Endometrial microvascular endothelial cells (primary cell): Measurements from ENCODE around the gene SPG7. TPM values are rescaled to one million over a fixed set of nuclear protein-coding genes. Genes with fewer than 3 reads are reported as not detected.
"Not testable (repeated sequence)": the region's sequence is repeated elsewhere in the genome, so short reads cannot be mapped to it uniquely, and the experiment has no call there.

Experiments used
- in situ Hi-C: cut with HindIII; loops from 2 replicates; pipeline ENCODE4 v1.10.0; 2017; ENCODE audit warnings: low sequenced_read_pairs, low pct_unique_long_range_greater_than_20kb; ENCODE audit errors: inconsistent ontology term
- total RNA-seq: library from RNA; depleted of rRNA; stranded (reverse); fragments of >200 nt; gene quantifications from one replicate; pipeline ENCODE4 v1.2.3, GENCODE V29; 2015; ENCODE audit errors: inconsistent ontology term

The SPG7 gene
- total RNA-seq, 1 donor from 2014 or later = 67.8 TPM

DNA sequence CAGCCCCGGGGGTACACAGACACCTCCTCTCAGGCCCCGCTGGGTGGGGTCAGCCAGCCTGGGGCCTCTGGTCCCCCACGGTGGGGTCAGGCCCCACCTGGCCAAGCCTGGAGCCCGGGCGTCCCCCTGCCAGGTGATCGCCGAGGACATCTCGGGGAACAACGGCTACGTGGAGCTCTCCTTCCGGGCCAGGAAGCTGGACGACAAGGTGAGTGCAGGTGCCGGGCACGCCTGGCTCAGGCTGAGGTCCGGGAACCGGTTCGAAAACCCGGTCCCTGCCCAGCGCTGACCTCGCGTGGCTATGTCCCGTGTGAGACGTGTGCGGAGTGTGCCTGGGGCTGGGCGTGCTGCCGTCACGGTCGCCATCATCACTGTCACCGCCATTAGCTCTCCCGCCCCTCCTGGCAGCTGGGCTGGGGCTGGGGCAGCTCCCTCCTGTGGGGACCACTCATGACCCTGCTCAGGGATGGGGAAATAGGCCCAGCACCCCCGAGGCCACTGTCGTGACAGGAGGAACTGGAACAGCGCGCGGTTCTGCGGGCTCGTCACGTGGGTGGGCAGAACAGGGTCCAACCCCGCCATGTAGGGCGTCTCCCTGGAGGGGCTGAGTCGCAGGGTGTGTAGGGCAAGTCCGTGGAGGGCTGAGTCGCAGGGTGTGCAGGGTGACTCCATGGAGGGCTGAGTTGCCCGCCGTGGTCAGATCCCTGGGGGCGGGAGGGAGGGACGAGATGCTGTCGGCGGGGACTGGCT is 75.9 kb downstream of the SPG7 start:
- in situ Hi-C loops = no loop called here

DNA sequence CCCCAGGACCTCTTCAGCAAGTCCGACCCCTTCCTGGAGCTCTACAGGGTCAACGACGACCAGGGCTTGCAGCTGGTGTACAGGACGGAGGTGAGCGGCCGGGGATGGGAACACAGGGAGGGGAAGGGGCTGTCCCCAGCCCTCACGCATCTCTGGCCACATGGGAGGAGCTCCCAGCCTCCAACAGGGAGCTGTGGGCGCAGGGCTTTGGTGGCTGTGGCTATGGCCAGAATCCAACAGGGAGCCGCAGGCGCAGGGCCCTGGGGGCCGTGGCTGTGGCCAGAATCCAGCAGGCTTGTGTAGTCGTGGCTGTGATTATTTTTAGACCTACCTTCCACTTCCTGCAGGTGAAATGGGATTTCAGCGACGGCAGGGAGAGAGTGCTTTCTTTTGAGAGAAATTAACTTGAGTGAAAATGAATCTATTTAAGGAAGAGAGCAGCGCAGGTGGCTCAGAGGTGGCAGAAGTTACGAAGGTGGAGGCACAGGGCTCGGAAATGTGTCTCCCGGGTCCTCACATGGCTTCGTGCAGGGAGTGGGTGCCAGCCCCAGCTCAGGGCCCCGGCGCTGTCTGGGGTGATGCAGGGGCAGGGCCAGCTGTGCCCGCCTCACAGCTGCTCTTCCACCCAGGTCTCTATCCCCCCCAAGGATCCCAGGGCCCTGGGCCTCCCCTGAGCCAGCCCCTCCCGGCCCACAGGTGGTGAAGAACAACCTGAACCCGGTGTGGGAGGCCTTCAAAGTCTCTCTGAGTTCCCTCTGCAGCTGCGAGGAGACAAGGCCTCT is 76.8 kb downstream of the SPG7 start:
- in situ Hi-C loops = no loop called here

DNA sequence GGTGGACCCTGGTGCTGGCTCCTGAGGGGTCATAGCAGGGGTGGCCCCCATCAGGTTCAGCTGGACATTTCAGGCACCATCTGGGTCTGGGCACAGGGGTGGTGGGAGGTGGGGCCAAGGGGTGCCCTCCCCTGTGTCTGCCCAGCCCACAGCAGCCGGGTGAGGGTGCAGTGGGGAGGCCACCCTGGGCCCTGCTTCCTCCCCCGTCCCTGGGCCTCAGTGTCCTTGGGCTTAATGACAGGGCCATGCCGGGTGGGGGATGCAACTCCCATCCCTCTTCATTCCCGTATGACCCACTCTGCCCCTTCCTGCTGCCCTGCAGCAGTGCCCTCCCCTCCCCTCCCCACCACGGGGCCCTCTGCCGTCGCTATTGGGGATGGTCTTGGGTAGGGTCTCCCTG is 78.0 kb downstream of the SPG7 start:
- in situ Hi-C loops = no loop called here

DNA sequence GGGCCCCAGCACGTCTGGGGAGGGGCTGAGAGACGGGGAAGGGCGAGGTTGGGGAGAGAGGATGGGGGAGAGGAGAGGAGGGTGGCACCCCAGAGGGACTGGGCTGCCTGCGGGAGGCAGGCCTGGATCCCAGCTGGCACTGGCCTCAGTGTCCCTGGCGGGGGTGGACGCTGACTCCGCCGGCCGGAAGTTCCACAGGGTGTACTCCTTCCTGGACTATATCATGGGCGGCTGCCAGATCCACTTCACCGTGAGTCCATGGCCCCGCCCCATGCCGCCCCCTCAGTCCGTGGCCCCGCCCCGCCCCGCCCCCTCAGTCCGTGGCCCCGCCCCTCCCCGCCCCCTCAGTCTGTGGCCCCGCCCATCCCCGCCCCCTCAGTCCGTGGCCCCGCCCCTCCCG is 78.7 kb downstream of the SPG7 start:
- in situ Hi-C loops = no loop called here

DNA sequence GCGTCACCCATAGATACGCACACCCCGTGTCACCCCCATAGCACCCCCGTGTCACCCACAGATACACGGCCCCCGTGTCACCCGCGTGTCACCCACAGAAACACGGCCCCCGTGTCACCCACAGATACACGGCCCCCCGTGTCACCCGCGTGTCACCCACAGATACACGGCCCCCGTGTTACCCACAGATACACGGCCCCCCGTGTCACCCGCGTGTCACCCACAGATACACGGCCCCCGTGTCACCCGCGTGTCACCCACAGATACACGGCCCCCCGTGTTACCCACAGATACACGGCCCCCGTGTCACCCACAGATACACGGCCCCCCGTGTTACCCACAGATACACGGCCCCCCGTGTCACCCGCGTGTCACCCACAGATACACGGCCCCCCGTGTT is 79.5 kb downstream of the SPG7 start:
- in situ Hi-C loops = not testable (repeated sequence)

DNA sequence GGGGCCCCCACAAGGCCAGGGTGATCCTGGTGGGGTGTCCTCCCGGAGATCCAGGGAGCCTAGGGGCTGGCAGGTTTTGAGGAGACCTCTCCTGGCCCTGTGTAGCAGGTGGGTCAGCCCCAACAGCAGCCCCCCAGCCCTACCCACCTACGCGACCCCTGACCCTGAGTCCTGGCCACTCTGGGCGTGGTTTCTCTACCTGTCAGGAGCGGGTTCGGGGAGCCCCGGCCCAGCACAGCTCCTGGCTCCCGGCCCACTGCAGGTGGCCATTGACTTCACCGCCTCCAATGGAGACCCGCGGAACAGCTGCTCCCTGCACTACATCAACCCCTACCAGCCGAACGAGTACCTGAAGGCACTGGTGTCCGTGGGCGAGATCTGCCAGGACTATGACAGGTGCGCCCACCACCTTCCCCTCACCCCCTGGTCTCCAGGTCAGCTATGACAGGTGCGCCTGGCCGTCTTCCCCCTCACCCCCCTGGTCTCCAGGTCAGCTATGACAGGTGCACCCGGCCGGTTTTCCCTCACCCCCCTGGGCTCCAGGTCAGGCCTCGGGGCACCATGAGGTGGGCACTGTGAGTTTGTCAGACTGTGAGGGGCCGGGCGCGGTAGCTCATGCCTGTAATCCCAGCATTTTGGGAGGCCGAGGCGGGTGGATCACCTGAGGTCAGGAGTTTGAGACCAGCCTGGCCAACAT is 80.4 kb downstream of the SPG7 start:
- in situ Hi-C loops = no loop called here

DNA sequence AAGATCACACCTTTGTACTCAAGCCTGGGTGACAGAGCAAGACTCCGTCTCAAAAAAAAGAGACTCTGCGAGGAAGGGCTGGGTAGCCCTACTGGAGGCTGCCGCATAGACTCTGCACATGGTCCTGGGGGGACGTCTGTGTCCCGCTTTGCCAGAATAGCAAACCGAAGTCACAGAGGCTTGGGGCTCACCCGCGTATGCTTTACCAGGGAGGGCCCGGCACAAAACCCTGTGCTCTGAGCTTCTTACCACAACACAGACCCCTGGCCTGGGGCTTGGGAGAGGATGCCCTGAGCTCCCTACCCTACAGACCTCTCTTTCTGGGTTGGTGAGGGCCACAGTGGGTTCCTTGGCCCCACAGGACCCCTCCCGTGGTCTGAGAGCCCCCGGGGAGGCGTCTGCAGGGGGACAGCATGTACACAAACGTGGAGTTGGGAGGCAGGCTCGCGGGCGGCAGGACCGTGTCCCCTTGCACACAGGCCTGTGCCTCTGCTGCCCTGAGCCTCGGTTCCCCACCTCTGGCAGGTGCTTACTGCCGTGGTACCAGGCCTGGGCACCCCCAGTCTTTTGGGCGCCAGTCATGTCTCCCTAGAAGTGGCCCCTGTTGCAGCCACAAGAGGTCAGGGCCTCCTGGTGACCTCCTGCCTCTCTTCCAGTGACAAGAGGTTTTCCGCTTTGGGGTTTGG is 81.2 kb downstream of the SPG7 start:
- in situ Hi-C loops = no loop called here

DNA sequence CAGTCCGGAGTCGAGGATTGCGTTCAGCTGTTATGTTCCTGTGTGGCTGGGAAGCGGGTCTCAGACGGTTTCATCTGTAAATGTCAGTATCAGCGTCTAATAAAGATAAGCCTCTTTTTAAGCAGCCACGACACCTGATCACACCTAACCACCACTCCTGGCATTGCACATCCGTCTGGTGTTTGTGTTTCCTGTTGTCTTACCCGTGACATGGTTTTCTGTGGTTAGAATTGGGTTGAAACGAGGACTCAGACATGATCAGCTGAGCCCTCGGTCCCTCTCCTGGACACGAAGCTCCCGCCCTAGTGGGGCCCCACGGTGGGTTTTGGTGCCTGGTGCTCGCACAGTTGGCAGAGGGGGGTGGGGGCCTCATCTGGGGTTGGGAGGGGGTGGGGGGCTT is 85.6 kb downstream of the SPG7 start:
- in situ Hi-C loops = no loop called here

DNA sequence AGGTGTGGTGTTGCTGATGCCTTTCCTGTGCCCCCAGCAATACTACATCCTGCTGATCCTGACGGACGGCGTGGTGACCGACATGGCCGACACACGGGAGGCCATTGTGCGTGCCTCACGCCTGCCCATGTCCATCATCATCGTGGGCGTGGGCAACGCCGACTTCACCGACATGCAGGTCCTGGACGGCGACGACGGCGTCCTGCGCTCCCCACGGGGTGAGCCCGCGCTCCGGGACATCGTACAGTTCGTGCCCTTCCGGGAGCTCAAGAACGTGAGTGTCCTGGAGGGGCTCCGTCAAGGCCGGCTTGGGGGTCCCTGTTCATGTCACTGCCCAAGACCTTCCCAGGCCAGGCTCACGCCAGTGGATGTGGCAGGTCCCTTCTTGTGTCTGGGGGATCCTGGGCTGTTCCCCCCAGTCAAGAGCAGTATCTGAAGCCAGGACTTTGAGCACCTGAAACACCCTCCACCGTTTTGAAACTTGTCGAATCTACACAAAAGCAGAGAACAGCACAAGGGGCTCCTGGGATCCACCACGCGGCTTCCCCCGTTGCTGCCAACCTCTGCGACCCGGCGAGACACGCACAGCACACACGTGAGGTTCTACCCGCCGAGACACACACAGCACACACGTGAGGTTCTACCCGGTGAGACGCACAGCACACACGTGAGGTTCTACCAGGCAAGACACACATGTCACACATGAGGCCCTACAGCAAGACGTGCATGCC is 87.3 kb downstream of the SPG7 start:
- in situ Hi-C loops = no loop called here

DNA sequence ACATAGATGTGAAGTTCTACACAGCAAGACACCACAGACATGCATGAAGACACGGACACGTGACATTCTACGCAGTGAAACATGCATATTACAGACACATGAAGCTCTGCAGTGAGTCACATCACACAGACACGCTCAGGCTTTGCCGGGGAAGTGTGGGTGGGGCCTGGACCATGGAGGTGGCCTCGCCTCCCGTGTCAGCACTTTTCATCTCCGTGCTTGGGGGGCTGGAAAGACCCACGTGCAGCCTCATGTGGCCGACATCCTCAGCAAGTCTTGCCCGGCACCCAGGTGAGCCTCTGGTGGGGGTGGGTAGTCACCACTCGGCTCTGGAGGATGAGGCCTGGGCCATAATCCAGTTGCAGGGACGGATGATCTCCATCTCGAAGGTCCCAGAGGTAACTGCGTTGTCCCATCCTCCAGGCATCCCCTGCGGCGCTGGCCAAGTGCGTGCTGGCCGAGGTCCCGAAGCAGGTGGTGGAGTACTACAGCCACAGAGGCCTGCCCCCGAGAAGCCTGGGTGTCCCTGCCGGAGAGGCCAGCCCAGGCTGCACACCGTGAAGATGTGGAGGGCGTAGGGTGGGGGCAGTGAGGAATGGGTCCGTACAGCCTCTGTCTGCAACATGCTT is 88.0 kb downstream of the SPG7 start:
- in situ Hi-C loops = no loop called here

DNA sequence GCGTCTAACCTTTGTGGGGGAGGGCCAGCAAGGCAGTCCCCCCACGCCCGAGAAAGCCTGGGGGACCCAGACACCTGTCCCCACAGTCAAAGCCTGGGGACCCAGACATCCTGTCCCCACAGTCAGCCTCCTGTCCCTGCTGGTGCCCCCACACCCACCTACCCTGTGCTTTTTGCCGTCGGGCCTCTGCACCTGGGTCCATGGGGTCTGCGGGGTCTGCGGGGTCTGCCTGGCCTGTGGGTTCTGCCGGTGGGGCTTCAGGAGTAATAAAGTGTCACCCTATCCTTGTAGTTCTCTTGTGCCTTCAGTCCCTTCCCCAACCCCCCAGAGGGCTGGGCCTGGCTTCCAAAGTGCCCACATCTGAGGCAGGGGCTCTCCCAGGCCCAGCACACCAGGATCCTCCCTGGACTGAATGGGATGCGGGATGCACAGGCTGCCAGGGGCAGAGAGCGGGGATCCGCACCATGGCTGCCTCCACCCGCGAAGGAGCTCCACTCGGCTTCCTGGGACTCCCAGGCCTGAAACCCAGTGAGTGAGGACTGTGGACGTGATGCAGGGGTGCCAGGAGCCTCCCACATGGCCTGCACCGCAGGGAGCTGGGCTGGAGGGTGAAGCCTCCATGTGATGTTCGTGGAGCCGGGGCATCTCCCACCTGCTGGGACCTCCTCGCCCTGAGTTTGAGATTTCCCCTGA is 88.9 kb downstream of the SPG7 start:
- in situ Hi-C loops = no loop called here

DNA sequence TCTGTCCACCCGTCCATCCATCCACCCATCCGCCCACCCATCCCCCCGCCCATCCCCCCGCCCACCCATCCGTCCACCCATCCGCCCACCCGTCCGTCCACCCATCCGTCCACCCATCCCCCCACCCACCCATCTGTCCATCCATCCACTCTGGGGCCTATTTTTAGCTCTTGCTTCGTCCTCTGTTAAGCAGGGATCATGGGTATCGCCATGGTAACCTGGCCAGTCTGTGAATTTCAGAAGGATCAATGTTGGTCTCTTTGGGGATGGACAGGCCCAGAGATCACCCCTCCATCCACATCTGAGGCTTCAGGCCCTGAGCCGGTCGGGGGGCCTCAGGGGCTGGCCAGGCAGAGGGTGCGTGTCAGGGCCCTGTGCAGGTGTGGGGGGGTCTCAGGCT is 90.0 kb downstream of the SPG7 start:
- in situ Hi-C loops = no loop called here

DNA sequence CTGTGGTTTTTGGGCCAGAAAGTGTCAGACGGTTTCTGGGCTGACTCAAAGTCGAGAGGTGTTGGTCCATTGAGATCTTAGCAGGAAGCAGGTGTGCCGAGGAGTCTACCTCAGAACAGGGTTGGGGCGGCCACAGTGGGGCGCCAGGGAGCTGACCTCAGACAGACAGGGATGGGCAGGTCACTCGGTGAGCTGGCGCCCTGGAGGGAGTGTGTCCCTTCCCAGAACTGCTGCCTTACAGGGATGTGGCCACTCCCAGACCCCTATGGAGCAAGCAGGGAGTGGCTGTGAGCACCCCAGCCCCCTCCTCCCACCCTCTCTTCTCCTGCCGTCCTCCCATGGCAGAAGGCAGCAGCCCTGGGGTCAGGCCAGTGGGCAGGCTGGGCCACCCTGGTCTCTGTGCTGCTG is 91.3 kb downstream of the SPG7 start:
- in situ Hi-C loops = no loop called here

DNA sequence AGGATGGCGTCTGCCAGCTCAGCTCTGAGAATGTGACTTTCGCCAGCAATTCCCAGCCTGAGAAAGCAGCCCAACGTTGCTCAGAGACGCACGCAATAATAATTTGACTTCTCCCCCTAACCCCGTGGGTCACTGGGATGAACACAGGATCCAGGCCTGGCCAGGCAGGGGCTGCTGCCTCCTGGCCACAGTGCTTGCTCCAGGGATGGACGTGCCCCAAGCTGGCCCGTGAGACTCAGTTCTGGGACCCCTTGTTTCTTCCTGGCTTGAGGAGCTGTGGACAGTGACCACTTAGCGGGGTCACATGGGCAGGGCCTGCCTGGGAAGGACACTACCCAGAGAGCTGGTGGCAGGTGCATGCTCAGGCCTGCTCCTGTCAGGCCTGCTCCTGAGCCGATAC is 91.7 kb downstream of the SPG7 start:
- in situ Hi-C loops = no loop called here

DNA sequence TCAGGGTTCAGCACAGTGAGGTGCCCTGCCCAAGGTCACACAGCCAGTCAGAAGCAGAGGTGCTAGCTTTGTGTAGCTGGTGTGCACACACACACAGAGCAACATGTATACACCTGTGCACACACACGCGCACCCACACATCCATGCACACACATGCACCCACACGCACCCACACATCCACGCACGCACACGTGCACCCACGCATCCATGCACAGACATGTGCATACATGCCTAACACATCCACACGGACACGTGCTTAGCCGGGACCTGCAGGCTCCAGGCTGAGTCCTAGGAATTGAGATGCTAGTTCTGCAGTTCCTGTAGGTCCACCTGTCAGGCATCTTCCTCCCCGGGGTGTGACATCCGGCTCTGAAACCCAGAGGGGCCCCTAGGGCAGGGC is 92.2 kb downstream of the SPG7 start:
- in situ Hi-C loops = no loop called here

DNA sequence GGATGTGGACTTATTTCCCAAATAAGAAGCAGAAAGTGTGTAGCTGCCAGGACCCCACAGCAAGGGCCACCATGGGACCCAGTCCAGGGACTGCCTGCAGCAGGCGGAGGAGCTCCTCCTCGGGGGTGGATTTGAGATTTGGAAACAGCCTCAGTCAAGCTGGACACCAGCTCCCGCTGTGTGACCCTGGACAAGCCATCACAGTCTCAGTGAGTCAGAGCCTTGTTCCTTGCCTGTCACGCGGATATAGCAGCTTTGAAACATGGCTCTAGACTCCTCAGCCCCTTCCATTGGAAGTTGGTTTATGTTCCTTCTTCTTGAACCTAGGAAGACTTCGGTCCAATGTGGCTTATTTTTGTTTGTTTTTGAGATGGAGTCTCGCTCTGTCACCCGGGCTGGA is 92.8 kb downstream of the SPG7 start:
- in situ Hi-C loops = no loop called here

DNA sequence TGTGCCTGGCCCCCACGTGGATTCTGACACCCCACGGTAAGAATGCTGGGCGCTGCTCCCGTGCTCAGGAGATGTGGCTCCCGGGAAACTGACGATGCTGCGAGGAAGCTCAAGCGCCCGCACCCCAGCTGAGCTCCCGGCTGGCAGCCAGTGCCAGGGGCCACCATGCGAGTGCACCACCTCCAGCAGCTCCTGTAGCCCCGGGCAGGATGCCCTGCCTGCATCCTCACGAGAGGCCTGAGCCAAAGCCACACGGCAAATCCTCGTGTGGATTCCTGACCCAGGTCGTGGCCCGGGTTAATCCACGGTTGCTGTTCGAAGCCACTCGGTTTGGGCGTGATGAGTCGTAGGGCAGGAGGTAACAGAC is 93.7 kb downstream of the SPG7 start:
- in situ Hi-C loops = no loop called here
